NK-92 treated with Interleukin-12 subunit alpha and Interleukin-12 subunit beta, amount 100 ng/mL, for 24 hours (cell line): ENCODE results near the gene CALHM4.
"Not testable (repeated sequence)": the region's sequence is repeated elsewhere in the genome, so short reads cannot be mapped to it uniquely, and the experiment has no call there.

Experiments used
- DNase-seq: peaks from one replicate; lab custom pipeline; 2025; lab: John Stamatoyannopoulos, UW

Gene CALHM4

GRCh38 chr6:116577486-116577885 lies 23.9 kb downstream of the CALHM4 start:
- DNase-seq = no peak

GRCh38 chr6:116578335-116578734 lies 24.8 kb downstream of the CALHM4 start:
- DNase-seq = no peak

GRCh38 chr6:116579143-116579542 lies 25.6 kb downstream of the CALHM4 start:
- DNase-seq = no peak

GRCh38 chr6:116580198-116580597 lies 26.6 kb downstream of the CALHM4 start:
- DNase-seq = no peak

GRCh38 chr6:116586276-116586675 lies 32.7 kb downstream of the CALHM4 start:
- DNase-seq = no peak

GRCh38 chr6:116586738-116587137 lies 33.2 kb downstream of the CALHM4 start:
- DNase-seq = no peak

GRCh38 chr6:116595247-116595646 lies 41.7 kb downstream of the CALHM4 start:
- no peak for DNase-seq

- DNase-seq = no peak
Measured at GRCh38 chr6:116596815-116597214, 43.3 kb downstream of the CALHM4 start.

- not testable (repeated sequence) for DNase-seq
Measured at GRCh38 chr6:116603916-116604315, 50.4 kb downstream of the CALHM4 start.

GRCh38 chr6:116604868-116605267 lies 51.3 kb downstream of the CALHM4 start:
- DNase-seq = not testable (repeated sequence)

GRCh38 chr6:116605935-116606334 lies 52.4 kb downstream of the CALHM4 start:
- no peak for DNase-seq
